CD8-positive, alpha-beta memory T cell (primary cell): ENCODE data around the gene FBXL22. TPM values are rescaled to one million over a fixed set of nuclear protein-coding genes. Genes with fewer than 3 reads are reported as not detected.

ENCODE experiments used
- CTCF ChIA-PET: fragments of 350-600 bp; sonication (Branson Sonifier 250); formaldehyde crosslinking; loops from one replicate; lab custom pipeline; 2021; ENCODE audit warnings: antibody characterized with exemption; lab: Charles Lee
- POLR2A ChIA-PET: fragments of 350-600 bp; sonication (Branson Sonifier 250); formaldehyde crosslinking; loops from one replicate; lab custom pipeline; 2021; ENCODE audit warnings: antibody characterized with exemption; lab: Charles Lee
- DNase-seq, 5 donors: peaks; one replicate each; pipeline versions ENCODE4 v3.0.0 to v3.0.0-alpha.2; 2020 to 2022; ENCODE audit warnings: mixed read lengths in 1 of 5
- H3K27ac ChIP-seq: one replicate; pipeline ENCODE4 v1.7.0; 2013; ENCODE audit warnings: low read depth, mild to moderate bottlenecking, low read length, moderate library complexity
- H3K27me3 ChIP-seq: 2 replicates; pipeline ENCODE4 v1.7.0; 2013; ENCODE audit warnings: low read length, mild to moderate bottlenecking; ENCODE audit not compliant: insufficient read depth, poor library complexity, severe bottlenecking
- H3K36me3 ChIP-seq: 2 replicates; pipeline ENCODE4 v1.7.0; 2013; ENCODE audit warnings: mild to moderate bottlenecking, low read length, moderate library complexity; ENCODE audit not compliant: insufficient read depth
- H3K4me1 ChIP-seq: 2 replicates; pipeline ENCODE4 v1.7.0; 2013; ENCODE audit warnings: mild to moderate bottlenecking, low read length, moderate library complexity; ENCODE audit not compliant: insufficient read depth
- H3K4me3 ChIP-seq: 2 replicates; pipeline ENCODE4 v1.7.0; 2013; ENCODE audit warnings: mild to moderate bottlenecking, low read length
- H3K9me3 ChIP-seq: 2 replicates; pipeline ENCODE4 v1.7.0; 2013; ENCODE audit warnings: mild to moderate bottlenecking, low read length
- H3K27ac Mint-ChIP-seq, 8 donors: one replicate each; pipeline ENCODE4 v1.8.0; 2020 to 2021; ENCODE audit warnings: mixed read lengths in 8 of 8, mild to moderate bottlenecking in 6 of 8, inconsistent platforms in 3 of 8, moderate library complexity in 3 of 8
- H3K27me3 Mint-ChIP-seq, 2 donors: one replicate each; pipeline ENCODE4 v1.8.0; 2020 to 2021; ENCODE audit warnings: mixed read lengths in 2 of 2, mild to moderate bottlenecking in 1 of 2, moderate library complexity in 1 of 2
- H3K36me3 Mint-ChIP-seq, 3 donors: one replicate each; pipeline ENCODE4 v1.8.0; 2020 to 2021; ENCODE audit warnings: mixed read lengths in 3 of 3, inconsistent platforms in 1 of 3, mild to moderate bottlenecking in 1 of 3
- H3K4me1 Mint-ChIP-seq, 3 donors: one replicate each; pipeline ENCODE4 v1.8.0; 2020 to 2021; ENCODE audit warnings: mixed read lengths in 3 of 3, inconsistent platforms in 1 of 3, mild to moderate bottlenecking in 1 of 3
- H3K4me3 Mint-ChIP-seq, 7 donors: one replicate each; pipeline ENCODE4 v1.8.0; 2020 to 2021; ENCODE audit warnings: mixed read lengths in 7 of 7, mild to moderate bottlenecking in 6 of 7, moderate library complexity in 4 of 7, inconsistent platforms in 2 of 7
- H3K9me3 Mint-ChIP-seq, 5 donors: one replicate each; pipeline ENCODE4 v1.8.0; 2020 to 2022; ENCODE audit warnings: mixed read lengths in 5 of 5, mild to moderate bottlenecking in 3 of 5, moderate library complexity in 2 of 5, inconsistent platforms in 1 of 5
- polyA plus RNA-seq: library from polyadenylated mRNA; unstranded; fragments of 300-500 nt; fragmentation: Illumina TruSeq; gene quantifications from one replicate; pipeline ENCODE4 v1.2.3, GENCODE V29; 2021
- total RNA-seq, 2 experiments: library from RNA; stranded (reverse); gene quantifications; one replicate each; pipeline ENCODE4 v1.2.3, GENCODE V29; 2021

The FBXL22 gene
- total and polyA plus RNA-seq, 3 experiments from 2014 or later: 0.84 to 1.1 (median 0.97) TPM

- POLR2A ChIA-PET: no interaction called here
- H3K36me3 Mint-ChIP-seq: peaks cover 5 to 93% (median 27%) of the 10 kb centered on the region in 3 donors
- peak overlapping the region in 2 of 8 donors; percentile 36 to 62 for H3K27ac Mint-ChIP-seq
These were observed 37.4 kb upstream of the FBXL22 start for GRCh38 chr15:63559753-63560152.

GRCh38 chr15:63560741-63561448, 36.3 kb upstream of the FBXL22 start:
- ChIA-PET CTCF (no interaction called here), POLR2A (no interaction called here)
- H3K36me3 ChIP-seq: peaks cover 40% of the 10 kb centered on the region
- no peak overlapping the region for H3K27ac ChIP-seq
- H3K27me3 ChIP-seq: no peaks in the 10 kb centered on the region
- no peaks in the 10 kb centered on the region for H3K4me1 ChIP-seq
- no peaks in the 10 kb centered on the region for H3K27me3 Mint-ChIP-seq
- H3K27ac Mint-ChIP-seq: peak overlapping the region; percentile 0 to 74 (median 51)
- no peak overlapping the region for H3K4me3 Mint-ChIP-seq
- H3K9me3 Mint-ChIP-seq: no peaks in the 10 kb centered on the region
- H3K4me3 ChIP-seq: no peak overlapping the region
- H3K9me3 ChIP-seq: no peaks in the 10 kb centered on the region
- DNase-seq: no peak
- H3K4me1 Mint-ChIP-seq: peaks cover 18 to 51% (median 39%) of the 10 kb centered on the region in 3 donors
- peaks cover 5 to 93% (median 28%) of the 10 kb centered on the region in 3 donors for H3K36me3 Mint-ChIP-seq

More at GRCh38 chr15:63559753-63560152, 37.4 kb upstream of the FBXL22 start:
- Histone ChIP-seq H3K27ac (no peak overlapping the region), H3K27me3 (no peaks in the 10 kb centered on the region), H3K4me1 (no peaks in the 10 kb centered on the region), H3K36me3 (peaks cover 34% of the 10 kb centered on the region), H3K9me3 (no peaks in the 10 kb centered on the region), H3K4me3 (no peak overlapping the region)
- CTCF ChIA-PET: interaction anchor here (0.8 kb wide), 1 partner anchor 510 kb away, joined by 3 read pairs; no protein-coding TSS in a partner anchor
- DNase-seq: no peak
- Mint-ChIP-seq H3K27me3 (no peaks in the 10 kb centered on the region), H3K4me3 (no peak overlapping the region), H3K4me1 (peaks cover 24 to 53% (median 50%) of the 10 kb centered on the region in 3 donors), H3K9me3 (no peaks in the 10 kb centered on the region)

GRCh38 chr15:63564093-63564492, 33.1 kb upstream of the FBXL22 start:
- Mint-ChIP-seq H3K4me1 (peaks cover 12 to 38% (median 28%) of the 10 kb centered on the region in 3 donors), H3K9me3 (no peaks in the 10 kb centered on the region), H3K36me3 (peaks cover 0 to 84% (median 30%) of the 10 kb centered on the region in 3 donors), H3K27me3 (no peaks in the 10 kb centered on the region), H3K4me3 (no peak overlapping the region), H3K27ac (peak overlapping the region in 3 of 8 donors; percentile 54 to 92 (median 57))
- Histone ChIP-seq H3K4me1 (no peaks in the 10 kb centered on the region), H3K27me3 (no peaks in the 10 kb centered on the region), H3K27ac (no peak overlapping the region), H3K4me3 (no peak overlapping the region), H3K36me3 (peaks cover 39% of the 10 kb centered on the region), H3K9me3 (no peaks in the 10 kb centered on the region)
- ChIA-PET CTCF (interaction anchor here (1.4 to 1.5 kb wide), 2 partner anchors 9 to 97 kb away, joined by 3 to 4 read pairs; no protein-coding TSS in a partner anchor), POLR2A (interaction anchor here (0.6 kb wide), 1 partner anchor 18 kb away, joined by 3 read pairs; no protein-coding TSS in a partner anchor)
- DNase-seq: no peak

DNA sequence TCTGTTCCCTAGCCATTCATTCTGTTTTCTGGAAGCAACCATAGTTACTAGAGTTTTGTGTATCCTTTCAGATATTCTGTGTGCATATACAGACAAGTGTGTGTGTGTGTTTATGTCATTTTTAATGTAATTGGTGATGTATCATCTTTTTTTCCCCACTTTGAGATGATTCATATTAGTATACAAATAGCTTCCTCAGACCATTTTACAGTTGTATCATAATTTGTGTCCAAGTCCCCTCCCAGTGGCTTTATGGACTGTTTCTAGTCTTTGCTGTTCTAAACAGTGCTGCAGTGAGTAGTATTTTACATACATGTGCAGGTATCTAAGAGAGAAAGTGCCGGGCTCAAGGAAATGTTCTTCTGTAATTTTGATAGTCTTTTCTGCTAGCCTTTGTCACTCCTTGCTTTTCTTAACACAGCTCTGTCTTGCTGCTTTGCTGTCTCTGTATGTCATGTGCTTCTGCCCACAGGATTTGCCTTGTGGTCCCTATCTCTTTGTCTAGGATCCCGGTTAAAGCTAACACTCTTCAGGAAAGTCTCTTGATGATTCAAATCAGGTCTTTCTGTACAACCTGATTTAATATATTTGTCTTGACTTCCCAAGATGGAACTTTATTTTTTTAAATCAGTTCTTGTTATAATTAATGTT, 31.5 kb upstream of the FBXL22 start:
- Histone ChIP-seq H3K36me3 (peaks cover 34% of the 10 kb centered on the region), H3K27me3 (no peaks in the 10 kb centered on the region), H3K27ac (no peak overlapping the region), H3K4me3 (no peak overlapping the region), H3K9me3 (no peaks in the 10 kb centered on the region), H3K4me1 (no peaks in the 10 kb centered on the region)
- H3K36me3 Mint-ChIP-seq: peaks cover 0 to 84% (median 26%) of the 10 kb centered on the region in 3 donors
- CTCF ChIA-PET: interaction anchor here (1.4 to 1.5 kb wide), 2 partner anchors 8 to 99 kb away, joined by 3 to 4 read pairs; no protein-coding TSS in a partner anchor
- H3K9me3 Mint-ChIP-seq: no peaks in the 10 kb centered on the region
- peak overlapping the region in 6 of 8 donors; percentile 37 to 92 (median 50) for H3K27ac Mint-ChIP-seq
- POLR2A ChIA-PET: interaction anchor here (0.7 kb wide), 1 partner anchor 1390 kb away, joined by 3 read pairs; no protein-coding TSS in a partner anchor
- no peak overlapping the region for H3K4me3 Mint-ChIP-seq
- peaks cover 7 to 33% (median 20%) of the 10 kb centered on the region in 3 donors for H3K4me1 Mint-ChIP-seq
- no peak for DNase-seq
- H3K27me3 Mint-ChIP-seq: no peaks in the 10 kb centered on the region

DNA sequence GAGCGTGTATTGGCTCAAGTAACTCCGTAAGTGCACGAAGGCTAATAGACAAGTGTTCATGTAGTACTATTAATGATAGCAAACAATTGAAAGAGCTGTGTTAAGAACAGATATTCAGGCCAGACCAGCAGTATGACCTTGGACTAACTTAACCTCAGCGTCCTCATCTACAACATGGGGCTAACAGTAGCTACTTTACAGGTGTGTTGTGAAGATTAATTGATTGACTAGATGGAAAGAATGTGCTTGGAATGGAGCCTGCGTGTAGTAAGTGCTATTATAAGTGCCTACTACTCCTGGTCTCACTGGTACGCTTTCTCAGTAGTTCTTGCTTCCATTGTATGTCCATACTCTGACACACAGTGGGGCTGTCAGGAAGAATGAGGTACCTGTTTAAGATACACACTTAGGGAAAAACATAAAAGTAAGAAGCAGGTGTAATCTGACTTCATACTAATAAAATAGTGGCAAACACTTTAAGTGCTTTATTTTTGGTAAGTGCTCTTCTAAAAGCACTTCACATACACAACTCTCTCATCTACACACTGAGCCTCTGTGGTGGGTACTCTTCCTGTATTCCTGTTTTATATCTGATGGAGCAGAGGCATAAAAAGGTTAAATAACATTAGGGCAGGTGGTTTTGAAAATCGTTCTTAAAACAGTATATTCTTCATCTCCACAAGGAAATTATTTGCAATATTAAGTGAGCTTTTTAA, 24.3 kb upstream of the FBXL22 start:
- H3K4me1 ChIP-seq: no peaks in the 10 kb centered on the region
- peaks cover 45% of the 10 kb centered on the region for H3K36me3 ChIP-seq
- no peak overlapping the region for H3K4me3 ChIP-seq
- no peak overlapping the region for H3K27ac ChIP-seq
- Mint-ChIP-seq H3K9me3 (no peaks in the 10 kb centered on the region), H3K4me3 (no peak overlapping the region), H3K36me3 (peaks cover 0 to 87% (median 28%) of the 10 kb centered on the region in 3 donors), H3K27me3 (no peaks in the 10 kb centered on the region), H3K4me1 (peaks cover 6 to 25% (median 7%) of the 10 kb centered on the region in 3 donors), H3K27ac (peak overlapping the region in 2 of 8 donors; percentile 11 to 19)
- no peaks in the 10 kb centered on the region for H3K9me3 ChIP-seq
- ChIA-PET POLR2A (no interaction called here), CTCF (interaction anchor here (1.1 to 1.4 kb wide), 2 partner anchors 8 to 107 kb away, joined by 3 to 4 read pairs; no protein-coding TSS in a partner anchor)
- DNase-seq: no peak
- no peaks in the 10 kb centered on the region for H3K27me3 ChIP-seq

- H3K27me3 Mint-ChIP-seq: no peaks in the 10 kb centered on the region
- H3K27ac Mint-ChIP-seq: peak overlapping the region in 3 of 8 donors; percentile 42 to 75 (median 61)
- Histone ChIP-seq H3K4me3 (no peak overlapping the region), H3K4me1 (no peaks in the 10 kb centered on the region), H3K27me3 (no peaks in the 10 kb centered on the region), H3K27ac (no peak overlapping the region), H3K9me3 (no peaks in the 10 kb centered on the region), H3K36me3 (peaks cover 45% of the 10 kb centered on the region)
- H3K4me3 Mint-ChIP-seq: no peak overlapping the region
- peaks cover 0 to 82% (median 25%) of the 10 kb centered on the region in 3 donors for H3K36me3 Mint-ChIP-seq
- DNase-seq: no peak
- no peaks in the 10 kb centered on the region for H3K9me3 Mint-ChIP-seq
- ChIA-PET POLR2A (no interaction called here), CTCF (interaction anchor here (1.1 kb wide), 1 partner anchor 9 kb away, joined by 3 read pairs; no protein-coding TSS in a partner anchor)
- peaks cover 6 to 25% (median 7%) of the 10 kb centered on the region in 3 donors for H3K4me1 Mint-ChIP-seq
These were observed 23.7 kb upstream of the FBXL22 start for GRCh38 chr15:63573533-63573932.

- Histone ChIP-seq H3K4me3 (no peak overlapping the region), H3K9me3 (no peaks in the 10 kb centered on the region), H3K27ac (no peak overlapping the region), H3K36me3 (peaks cover 48% of the 10 kb centered on the region), H3K27me3 (no peaks in the 10 kb centered on the region), H3K4me1 (no peaks in the 10 kb centered on the region)
- H3K27ac Mint-ChIP-seq: no peak overlapping the region
- POLR2A ChIA-PET: no interaction called here
- no peaks in the 10 kb centered on the region for H3K9me3 Mint-ChIP-seq
- CTCF ChIA-PET: no interaction called here
- H3K4me3 Mint-ChIP-seq: no peak overlapping the region
- peaks cover 0 to 77% (median 23%) of the 10 kb centered on the region in 3 donors for H3K36me3 Mint-ChIP-seq
- no peaks in the 10 kb centered on the region for H3K27me3 Mint-ChIP-seq
- peaks cover 3 to 22% (median 12%) of the 10 kb centered on the region in 3 donors for H3K4me1 Mint-ChIP-seq
- DNase-seq: no peak
These were observed 21.9 kb upstream of the FBXL22 start for GRCh38 chr15:63575312-63575711.
